GM18909 (cell line): ENCODE results near the gene ERLEC1.
"Not testable (repeated sequence)": the region's sequence is repeated elsewhere in the genome, so short reads cannot be mapped to it uniquely, and the experiment has no call there.

Experiments
- ATAC-seq: cut with Tn5 transposase; IDR thresholded peaks from one replicate; pipeline ENCODE4 v1.9.1; 2021; ENCODE audit warnings: mild to moderate bottlenecking; ENCODE audit not compliant: unreplicated experiment, poor library complexity

Gene ERLEC1

DNA sequence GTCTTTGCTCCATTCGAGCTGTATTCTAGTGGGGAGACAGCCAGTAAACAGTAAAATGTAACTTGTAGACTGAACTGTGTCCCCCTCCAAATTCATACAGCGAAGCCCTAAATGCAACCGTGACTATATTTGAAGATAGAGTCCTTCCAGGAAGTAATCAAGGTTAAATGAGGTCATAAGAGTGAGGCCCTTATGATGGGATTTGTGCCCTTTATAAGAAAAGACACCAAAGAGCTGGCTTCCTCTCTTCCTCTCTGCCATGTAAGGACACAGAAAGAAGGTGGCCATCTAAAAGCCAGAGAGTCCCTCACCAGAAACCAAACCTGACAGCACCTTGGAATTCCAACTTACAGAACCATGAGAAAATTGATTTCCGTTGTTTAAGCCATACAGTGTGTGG, 41.5 kb downstream of the ERLEC1 start:
- ATAC-seq: no peak

DNA sequence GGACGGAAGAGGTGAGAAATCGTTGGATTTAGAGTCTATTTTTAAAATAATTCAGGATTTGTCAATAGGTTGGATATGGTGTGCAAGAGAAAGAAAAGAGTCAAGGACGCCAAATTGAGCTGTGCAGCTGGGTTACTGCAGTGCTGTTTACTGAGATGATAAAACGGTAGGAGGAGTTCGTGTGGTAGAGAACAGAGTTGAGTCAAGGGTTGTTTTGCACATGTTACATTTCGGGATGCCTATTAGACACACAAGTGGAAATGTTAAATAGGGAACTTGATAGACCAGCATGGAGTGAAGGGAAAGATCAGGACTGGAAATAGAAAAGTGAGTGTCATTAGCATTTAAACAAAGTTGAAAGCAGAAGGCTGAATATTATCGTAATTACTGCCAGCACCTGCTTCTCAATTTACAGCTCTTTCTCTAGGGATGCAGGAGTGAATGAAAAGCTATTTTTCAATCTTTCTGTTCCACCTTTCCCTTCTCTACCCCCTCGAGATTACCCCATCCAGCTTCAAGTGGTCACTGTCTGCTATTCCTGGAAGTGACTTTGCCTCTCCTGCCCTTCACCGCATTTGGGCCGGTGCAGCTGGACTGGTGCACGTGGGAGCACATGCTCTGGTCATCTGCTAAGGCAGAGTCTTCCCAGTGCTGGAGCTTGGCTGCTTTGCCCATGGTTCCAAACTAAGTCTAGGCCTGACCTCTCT, 42.6 kb downstream of the ERLEC1 start:
- no peak for ATAC-seq

DNA sequence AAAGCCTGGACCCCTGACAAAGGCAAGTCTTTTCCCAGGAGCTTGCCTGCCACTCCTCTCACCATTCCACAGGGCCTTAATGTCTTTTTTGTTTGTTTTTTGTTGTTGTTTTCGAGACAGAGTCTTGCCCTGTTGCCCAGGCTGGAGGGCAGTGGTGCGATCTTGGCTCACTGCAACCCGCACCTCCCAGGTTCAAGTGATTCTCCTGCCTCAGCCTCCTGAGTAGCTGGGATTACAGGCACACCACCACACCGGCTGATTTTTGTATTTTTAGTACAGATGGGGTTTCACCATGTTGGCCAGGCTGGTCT, 43.1 kb downstream of the ERLEC1 start:
- not testable (repeated sequence) for ATAC-seq

DNA sequence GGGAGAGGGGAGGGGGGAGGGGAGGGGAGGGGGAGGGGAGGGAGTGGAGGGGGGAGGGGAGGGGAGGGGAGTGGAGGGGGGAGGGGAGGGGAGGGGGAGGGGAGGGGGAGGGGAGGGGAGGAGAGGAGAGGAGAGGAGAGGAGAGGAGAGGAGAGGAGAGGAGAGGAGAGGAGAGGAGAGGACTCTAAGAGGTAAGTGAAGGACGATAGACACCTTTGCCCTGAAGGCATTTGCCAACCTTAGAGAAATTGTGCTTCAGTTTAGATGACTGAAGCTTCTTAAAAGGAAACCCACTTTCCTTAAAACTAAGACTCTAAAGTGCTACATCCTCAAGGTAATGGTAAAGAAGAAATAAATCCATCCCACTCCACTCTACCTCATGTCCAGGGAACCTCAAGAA, 53.7 kb downstream of the ERLEC1 start:
- ATAC-seq: no peak

DNA sequence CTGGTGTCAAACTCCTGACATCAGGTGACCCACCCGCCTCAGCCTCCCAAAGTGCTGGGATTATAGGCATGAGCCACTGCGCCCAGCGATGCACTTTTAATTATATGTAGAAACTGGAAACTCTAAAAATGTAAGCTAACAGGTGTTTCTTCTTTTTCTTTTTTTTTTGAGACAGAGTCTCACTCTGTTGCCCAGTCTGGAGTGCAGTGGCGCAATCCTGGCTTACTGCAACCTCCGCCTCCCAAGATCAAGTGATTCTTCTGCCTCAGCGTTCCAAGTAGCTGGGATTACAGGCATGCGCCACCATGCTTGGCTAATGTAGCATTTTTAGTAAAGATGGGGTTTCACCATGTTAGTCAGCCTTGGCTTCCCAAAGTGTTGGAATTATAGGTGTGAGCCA, 54.8 kb downstream of the ERLEC1 start:
- not testable (repeated sequence) for ATAC-seq

DNA sequence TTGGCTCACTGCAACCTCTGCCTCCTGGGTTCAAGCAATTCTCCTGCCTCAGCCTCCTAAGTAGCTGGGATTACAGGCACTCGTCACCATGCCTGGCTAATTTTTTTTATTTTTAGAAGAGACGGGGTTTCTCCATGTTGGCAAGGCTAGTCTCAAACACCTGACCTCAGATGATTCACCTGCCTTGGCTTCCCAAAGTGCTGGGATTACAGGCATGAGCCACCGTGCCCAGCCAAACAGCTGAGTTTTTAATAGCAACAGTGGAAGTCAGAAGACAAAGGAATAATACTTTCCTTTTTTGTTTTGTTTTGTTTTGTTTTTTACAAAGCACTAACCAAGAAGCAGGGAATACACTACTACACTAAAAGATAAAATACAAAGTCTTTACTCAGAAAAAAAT, 56.0 kb downstream of the ERLEC1 start:
- ATAC-seq: no peak

DNA sequence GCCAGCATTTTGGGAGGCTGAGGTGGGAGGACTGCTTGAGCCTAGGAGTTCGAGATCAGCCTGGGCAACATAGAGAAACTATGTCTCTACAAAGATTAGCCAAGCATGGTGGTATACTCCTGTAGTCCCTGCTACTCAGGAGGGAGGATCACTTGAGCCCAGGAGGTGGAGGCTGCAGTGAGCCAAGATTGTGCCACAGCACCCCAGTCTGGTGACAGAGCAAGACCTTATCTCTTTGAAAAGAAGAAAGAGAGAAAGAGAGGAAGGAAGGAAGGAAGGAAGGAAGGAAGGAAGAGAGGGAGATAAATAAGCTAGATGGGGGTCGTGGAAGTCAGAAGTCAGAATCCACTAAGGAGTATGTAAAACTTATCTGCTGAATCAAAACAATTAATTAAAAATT, 56.8 kb downstream of the ERLEC1 start:
- no peak for ATAC-seq

DNA sequence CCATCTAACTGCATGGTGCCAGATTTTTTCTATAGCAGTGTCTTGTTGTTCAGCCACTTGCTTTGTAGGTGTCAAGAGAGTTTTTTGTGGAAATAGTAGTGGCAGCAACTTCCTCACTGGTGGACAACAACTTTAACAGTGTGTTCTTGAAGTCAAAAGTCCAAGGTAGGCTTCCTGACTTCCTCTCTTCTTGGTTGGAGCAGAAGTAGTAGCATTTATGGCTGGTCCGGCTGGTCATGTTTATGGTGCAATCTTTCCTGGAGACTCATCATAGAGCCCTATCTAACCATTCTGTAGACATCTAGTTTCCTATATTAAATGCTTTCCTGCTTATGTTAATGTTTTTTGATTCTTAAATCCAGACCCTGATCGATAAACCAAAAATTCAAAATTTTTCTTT, 61.2 kb downstream of the ERLEC1 start:
- ATAC-seq: no peak

DNA sequence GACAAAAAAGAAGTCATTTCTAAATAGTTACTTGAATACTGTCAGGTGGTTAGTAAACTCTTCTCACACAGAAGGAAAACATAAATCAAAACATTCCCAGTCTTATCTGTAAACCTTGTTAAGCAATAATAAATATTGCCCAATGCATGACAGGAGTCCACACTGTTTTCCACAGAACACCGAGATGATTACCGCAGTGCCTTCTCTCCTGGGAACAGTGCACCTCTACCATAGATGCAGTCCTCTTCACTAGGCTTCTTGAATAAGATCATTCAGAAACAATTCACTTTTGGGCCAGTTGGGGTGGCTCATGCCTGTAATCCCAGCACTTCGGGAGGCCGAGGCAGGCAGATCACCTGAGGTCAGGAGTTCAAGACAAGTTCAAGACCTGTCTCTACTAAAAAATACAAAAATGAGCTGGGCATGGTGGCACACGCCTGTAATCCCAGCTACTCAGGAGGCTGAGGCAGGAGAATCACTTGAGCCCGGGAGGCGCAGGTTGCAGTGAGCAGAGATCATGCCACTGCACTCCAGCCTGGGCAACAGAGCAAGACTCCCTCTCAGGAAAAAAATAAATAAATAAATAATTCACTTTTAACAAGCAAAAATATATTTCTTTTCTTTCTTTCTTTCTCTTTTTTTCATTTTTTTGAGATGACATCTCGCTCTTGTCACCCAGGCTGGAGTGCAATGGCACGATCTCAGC, 64.4 kb downstream of the ERLEC1 start:
- ATAC-seq: not testable (repeated sequence)

DNA sequence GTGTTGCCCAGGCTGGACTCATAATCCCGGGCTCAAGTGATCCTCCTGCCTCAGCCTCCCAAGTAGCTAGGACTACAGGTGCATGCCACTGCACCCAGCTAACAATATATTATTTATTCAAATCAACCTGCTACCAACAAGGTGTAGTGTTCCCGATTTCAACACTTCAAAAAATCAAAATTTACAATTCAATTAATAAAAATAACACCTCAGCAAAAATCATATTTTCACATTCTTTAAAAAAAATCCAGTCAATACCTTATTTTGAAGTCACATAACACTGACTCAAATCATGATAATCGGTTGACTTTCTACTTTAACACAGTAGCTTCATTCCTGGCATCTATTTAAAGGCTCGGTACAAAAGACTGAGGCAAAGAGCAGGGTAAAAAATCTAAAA, 65.7 kb downstream of the ERLEC1 start:
- ATAC-seq: no peak

DNA sequence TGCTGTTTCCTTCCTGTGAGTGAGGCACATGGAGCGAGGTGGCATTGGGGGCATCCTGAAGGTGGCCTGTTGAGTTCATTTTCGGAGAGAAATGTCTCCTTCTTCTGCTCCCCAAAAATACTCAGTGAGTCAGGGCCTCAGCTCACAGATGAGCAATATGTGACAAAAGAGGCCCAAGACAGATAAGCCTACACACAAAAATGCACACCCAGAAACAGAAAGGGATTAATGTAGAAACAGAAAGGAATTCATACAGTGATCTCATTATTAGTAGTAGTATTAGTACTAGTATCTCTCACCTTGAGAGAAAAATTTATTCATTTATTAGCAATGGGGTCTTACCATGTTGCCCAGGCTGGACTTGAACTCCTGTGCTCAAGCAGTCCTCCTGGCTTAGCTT, 67.8 kb downstream of the ERLEC1 start:
- ATAC-seq: no peak

DNA sequence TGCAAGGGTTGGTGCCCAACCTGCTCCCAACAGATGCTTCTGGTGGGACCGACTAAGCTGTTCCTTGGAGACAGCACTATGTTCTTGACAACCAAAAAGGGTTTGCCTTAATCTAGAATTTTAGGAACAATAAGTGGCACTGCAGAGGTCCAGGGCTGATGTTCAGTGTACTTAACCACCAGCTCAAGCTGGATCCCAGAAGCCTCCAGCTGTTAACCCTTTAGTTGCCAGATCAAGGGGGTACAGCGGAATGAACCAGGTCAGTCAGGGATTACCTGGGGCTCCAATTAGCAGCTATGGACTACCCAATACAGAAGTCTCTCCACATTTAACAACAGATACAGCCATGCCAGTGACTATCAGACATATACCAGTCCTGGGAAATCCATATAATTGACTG, 69.4 kb downstream of the ERLEC1 start:
- no peak for ATAC-seq

DNA sequence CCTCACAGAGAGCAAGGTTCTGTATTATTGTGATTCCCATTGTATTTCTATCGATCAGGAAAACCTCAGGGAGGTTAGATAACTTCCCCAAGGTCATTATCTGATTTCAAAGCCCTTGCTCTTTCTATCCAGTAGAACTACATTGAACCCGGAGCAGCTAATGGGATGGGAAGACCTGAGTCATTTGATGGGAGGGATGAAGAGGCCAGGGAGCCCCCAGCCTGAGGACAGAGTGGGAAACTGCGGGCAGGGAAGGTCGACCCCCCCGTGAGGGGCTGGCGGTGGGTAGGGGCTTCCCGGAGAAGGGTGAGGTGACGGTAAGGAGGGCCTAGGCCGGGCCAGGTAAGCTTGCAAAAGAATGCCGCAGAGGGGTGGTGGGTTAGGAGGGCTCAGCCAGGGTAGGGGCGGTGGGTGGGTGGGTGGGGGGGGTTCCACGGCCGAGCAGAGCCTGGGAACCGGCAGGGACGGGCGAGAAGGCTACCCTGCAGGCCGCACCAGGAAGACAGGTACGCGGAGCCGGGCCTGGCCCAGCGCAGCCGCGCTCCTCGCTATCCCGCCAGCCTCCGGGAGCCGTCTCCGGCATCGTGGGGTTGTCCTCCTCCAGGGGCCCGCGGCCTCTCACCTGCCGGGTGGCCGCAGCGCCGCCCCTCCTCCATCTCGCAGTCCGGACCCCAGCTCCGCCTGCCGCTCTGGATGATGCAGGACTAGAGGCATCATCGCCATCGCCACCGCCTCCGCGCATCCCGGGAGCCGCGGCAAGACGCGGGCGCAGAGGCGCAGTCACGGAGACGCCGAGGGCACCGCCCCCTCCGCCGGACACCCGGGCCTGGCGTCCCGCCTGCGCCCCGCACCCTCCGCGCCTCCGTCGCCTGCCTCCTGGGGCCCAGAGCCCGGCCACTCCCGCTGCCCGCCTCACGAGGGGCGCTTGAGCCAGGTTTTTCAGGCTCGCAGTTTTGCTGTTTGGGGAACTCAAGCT, 72.7 kb downstream of the ERLEC1 start, which contains the start of gene GPR75:
GPR75 (minus strand) TSS at position 762 of the 976 bp plus-strand sequence. CDS start 5,211 bp downstream, outside the sequence.
- ATAC-seq: no peak

DNA sequence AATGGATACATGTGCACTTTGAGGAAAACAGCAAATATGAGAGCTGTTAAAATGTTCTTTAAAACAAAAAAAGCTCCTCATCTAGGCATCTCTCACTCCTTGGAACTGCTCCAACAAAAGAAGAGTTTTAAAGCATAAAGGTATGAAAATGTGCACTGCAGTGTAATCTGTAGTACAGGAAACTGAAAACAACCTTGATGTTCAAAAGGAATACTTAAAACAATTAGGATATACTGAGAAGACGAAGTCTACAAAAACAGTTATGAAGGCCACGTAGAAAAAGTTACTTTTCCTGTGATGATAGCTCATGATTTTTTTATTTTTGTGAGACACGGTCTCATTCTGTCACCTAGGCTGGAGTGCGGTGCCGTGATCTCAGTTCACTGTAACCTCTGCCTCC, 75.0 kb downstream of the ERLEC1 start:
- no peak for ATAC-seq

DNA sequence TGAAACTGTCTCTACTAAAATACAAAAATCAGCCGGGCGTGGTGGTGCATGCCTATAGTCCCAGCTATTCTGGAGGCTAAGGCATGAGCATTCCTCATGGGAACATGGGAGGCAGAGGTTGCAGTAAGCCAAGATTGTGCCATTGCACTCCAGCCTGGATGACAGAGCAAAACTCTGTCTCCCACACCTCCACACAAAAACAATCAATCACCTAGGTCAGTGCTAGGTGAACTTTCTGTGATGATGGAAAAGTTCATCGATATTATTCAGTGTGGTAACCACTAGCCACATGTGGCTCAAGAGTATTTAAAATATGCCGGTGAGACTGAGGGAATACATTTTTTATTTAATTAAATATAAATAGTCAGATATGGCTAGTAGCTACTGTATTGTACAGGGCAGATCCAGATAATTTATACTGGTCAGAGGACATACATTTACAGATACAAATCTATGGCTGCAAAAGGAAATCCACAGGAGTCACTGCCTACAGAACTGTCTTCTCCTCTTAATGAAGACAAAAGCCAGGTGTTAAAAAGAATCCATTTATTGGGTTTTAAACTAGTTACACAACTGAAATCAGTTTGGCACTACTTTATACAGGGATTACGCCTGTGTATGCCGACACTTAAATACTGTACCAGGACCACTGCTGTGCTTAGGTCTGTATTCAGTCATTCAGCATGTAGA, 76.8 kb downstream of the ERLEC1 start:
- no peak for ATAC-seq

DNA sequence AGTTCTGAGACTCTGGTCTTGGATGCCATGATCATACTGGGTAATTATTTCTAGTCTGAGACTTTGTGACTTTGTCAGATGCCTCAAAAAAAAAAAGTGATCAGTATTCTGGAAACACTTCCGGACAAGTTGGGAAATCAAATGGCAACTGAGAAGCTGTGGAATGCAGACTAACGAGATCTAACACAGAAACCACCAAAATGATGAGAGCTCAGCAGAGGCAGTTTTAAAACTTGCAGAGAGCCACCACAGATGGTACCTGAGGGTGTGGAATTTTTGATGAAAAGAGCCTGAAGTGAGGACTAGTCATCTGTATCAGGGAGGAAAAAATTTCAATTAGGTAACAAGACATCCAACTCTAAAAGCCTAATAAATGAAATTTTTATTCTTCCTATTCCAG, 78.4 kb downstream of the ERLEC1 start:
- no peak for ATAC-seq

DNA sequence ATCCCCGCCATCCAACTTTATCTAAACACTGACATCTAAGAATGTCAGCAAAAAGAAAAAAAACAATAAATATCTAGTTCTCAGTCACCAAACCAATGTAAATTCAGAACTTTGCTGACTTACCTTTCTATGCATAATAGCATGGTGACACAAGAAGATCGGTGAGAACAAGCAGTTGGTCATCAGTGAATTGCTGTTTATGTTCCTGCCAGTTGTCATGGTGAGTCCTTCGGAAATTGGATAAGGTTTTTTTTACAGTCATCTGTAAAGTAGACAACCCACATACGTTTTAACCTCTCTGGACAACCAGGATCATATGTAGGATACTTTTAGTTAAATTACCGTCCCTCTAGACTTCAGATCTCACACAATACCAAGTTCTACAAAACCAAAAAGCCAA, 79.1 kb downstream of the ERLEC1 start:
- ATAC-seq: no peak

DNA sequence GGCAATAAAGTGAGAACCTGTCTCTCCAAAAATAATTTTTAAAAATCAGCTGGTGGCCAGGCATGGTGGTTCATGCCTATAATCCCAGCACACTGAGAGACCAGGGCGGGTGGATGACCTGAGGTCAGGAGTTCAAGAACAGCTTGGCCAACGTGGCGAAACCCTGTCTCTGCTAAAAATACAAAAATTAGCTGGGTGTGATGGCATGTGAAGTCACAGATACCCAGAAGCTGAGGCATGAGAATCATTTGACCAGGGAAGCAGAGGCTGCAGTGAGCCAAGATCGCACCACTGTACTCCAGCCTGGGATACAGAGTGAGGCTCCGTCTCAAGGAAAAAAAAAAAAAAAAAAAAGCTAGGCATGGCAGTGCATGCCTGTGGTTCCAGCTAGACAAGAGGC, 80.3 kb downstream of the ERLEC1 start:
- ATAC-seq: no peak

DNA sequence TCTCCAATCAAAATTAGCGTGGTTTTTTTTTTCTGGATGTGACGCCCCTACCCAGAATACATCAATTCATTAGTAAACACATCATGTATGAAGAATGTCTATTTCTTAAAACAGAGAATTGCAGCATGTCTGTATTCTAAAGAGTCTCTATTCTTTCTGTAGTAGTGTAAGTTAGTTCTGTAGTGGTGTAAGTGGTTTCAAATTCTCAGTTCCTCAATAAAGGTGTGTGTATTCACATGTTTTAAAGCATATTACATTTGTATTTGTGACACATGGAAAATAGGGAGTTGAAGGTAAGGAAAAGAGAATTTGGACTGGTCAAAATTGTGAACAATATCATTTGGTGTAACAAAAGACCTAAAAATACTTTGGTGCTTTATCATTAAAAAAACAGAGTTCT, 80.9 kb downstream of the ERLEC1 start:
- ATAC-seq: no peak
